ENCODE measurements around the gene LRRC37B. TPM values are rescaled to one million over a fixed set of nuclear protein-coding genes. Genes with fewer than 3 reads are reported as not detected.
"Not testable (repeated sequence)": the region's sequence is repeated elsewhere in the genome, so short reads cannot be mapped to it uniquely, and the experiment has no call there.

The LRRC37B gene
- total RNA-seq, 1 experiment from 2014 or later = 8.8 TPM

DNA sequence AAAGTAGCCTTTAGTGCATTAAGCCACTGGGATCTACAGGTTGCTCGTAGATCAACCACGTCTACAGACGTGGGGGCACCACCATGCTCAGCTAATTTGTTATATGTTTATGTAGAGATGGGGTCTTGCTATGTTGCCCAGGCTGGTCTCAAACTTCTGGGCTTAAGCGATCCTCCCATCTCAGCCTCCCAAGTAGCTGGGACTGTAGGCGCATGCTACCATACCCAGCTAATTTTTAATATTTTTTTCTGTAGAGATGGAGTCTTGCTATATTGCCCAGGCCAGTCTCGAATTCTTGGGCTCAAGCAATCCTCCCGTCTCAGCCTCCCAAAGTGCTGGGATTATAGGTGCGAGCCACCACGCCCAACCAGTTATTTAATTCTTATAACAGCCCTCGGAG lies 49.3 kb downstream of the LRRC37B start:
- ATAC-seq; RAD21 ChIA-PET (ENCODE audit: low non-redundant PET in 1 of 2, low total read pairs in 2 of 2, uncharacterized antibody in 2 of 2, unreplicated experiment in 2 of 2); BruUV-seq (replicated peaks): not testable (repeated sequence)

GRCh38 chr17:32057460-32058105 lies 50.4 kb downstream of the LRRC37B start:
- BruUV-seq (replicated peaks); RAD21 ChIA-PET (ENCODE audit: low non-redundant PET in 1 of 2, low total read pairs in 2 of 2, uncharacterized antibody in 2 of 2, unreplicated experiment in 2 of 2): not testable (repeated sequence)

More for the DNA sequence above, 49.3 kb downstream of the LRRC37B start:
- intact Hi-C loops (cut with micrococcal nuclease); DNase-seq (ENCODE audit: low read depth, low spot score); H3K36me3 ChIP-seq (ENCODE audit: control insufficient read depth in 1 of 2, insufficient read depth in 2 of 2, low read length in 2 of 2); H3K9me2 ChIP-seq (ENCODE audit: insufficient read depth); H3K27me3 ChIP-seq (ENCODE audit: insufficient read depth, low read length); H3K9ac ChIP-seq (ENCODE audit: low read length); POLR2A ChIA-PET; CTCF ChIA-PET; H3K4me2 ChIP-seq (ENCODE audit: low read length); H3K4me1 ChIP-seq (ENCODE audit: control insufficient read depth in 1 of 2, insufficient read depth in 2 of 2, low read length in 2 of 2); H3K27ac ChIP-seq (ENCODE audit: low read depth, low read length); H4K20me1 ChIP-seq (ENCODE audit: insufficient read depth); H3K9me3 ChIP-seq (ENCODE audit: control insufficient read depth in 1 of 2, insufficient read depth in 1 of 2, low read depth in 1 of 2, low read length in 2 of 2); H3K4me3 ChIP-seq (replicated peaks in 1 of 2; ENCODE audit: low read depth in 1 of 2, low read length in 2 of 2); H2AFZ ChIP-seq (ENCODE audit: low read depth, low read length, poor library complexity, severe bottlenecking); H3K79me2 ChIP-seq (ENCODE audit: insufficient read depth, low read length): not testable (repeated sequence)

GRCh38 chr17:32060695-32061094 lies 53.5 kb downstream of the LRRC37B start:
- H2AFZ ChIP-seq (ENCODE audit: low read depth, low read length, poor library complexity, severe bottlenecking); H4K20me1 ChIP-seq (ENCODE audit: insufficient read depth); BruUV-seq (replicated peaks); H3K9ac ChIP-seq (ENCODE audit: low read length); DNase-seq (ENCODE audit: low read depth, low spot score); RAD21 ChIA-PET (ENCODE audit: low non-redundant PET in 1 of 2, low total read pairs in 2 of 2, uncharacterized antibody in 2 of 2, unreplicated experiment in 2 of 2); intact Hi-C loops (cut with micrococcal nuclease); H3K4me1 ChIP-seq (ENCODE audit: control insufficient read depth in 1 of 2, insufficient read depth in 2 of 2, low read length in 2 of 2); H3K27me3 ChIP-seq (ENCODE audit: insufficient read depth, low read length); H3K27ac ChIP-seq (ENCODE audit: low read depth, low read length); CTCF ChIA-PET; H3K36me3 ChIP-seq (ENCODE audit: control insufficient read depth in 1 of 2, insufficient read depth in 2 of 2, low read length in 2 of 2); H3K9me2 ChIP-seq (ENCODE audit: insufficient read depth); H3K79me2 ChIP-seq (ENCODE audit: insufficient read depth, low read length); H3K4me2 ChIP-seq (ENCODE audit: low read length); POLR2A ChIA-PET; H3K4me3 ChIP-seq (replicated peaks in 1 of 2; ENCODE audit: low read depth in 1 of 2, low read length in 2 of 2); H3K9me3 ChIP-seq (ENCODE audit: control insufficient read depth in 1 of 2, insufficient read depth in 1 of 2, low read depth in 1 of 2, low read length in 2 of 2): not testable (repeated sequence)
- peak; percentile 98 for ATAC-seq

More at GRCh38 chr17:32057460-32058105, 50.4 kb downstream of the LRRC37B start:
- DNase-seq (ENCODE audit: low read depth, low spot score); H3K9me3 ChIP-seq (ENCODE audit: control insufficient read depth in 1 of 2, insufficient read depth in 1 of 2, low read depth in 1 of 2, low read length in 2 of 2); H3K27me3 ChIP-seq (ENCODE audit: insufficient read depth, low read length); H3K4me2 ChIP-seq (ENCODE audit: low read length); intact Hi-C loops (cut with micrococcal nuclease); ATAC-seq; H3K4me1 ChIP-seq (ENCODE audit: control insufficient read depth in 1 of 2, insufficient read depth in 2 of 2, low read length in 2 of 2); H3K4me3 ChIP-seq (replicated peaks in 1 of 2; ENCODE audit: low read depth in 1 of 2, low read length in 2 of 2); CTCF ChIA-PET; H3K36me3 ChIP-seq (ENCODE audit: control insufficient read depth in 1 of 2, insufficient read depth in 2 of 2, low read length in 2 of 2); H3K79me2 ChIP-seq (ENCODE audit: insufficient read depth, low read length); H3K9me2 ChIP-seq (ENCODE audit: insufficient read depth); H2AFZ ChIP-seq (ENCODE audit: low read depth, low read length, poor library complexity, severe bottlenecking); H4K20me1 ChIP-seq (ENCODE audit: insufficient read depth); H3K27ac ChIP-seq (ENCODE audit: low read depth, low read length); POLR2A ChIA-PET; H3K9ac ChIP-seq (ENCODE audit: low read length): not testable (repeated sequence)

DNA sequence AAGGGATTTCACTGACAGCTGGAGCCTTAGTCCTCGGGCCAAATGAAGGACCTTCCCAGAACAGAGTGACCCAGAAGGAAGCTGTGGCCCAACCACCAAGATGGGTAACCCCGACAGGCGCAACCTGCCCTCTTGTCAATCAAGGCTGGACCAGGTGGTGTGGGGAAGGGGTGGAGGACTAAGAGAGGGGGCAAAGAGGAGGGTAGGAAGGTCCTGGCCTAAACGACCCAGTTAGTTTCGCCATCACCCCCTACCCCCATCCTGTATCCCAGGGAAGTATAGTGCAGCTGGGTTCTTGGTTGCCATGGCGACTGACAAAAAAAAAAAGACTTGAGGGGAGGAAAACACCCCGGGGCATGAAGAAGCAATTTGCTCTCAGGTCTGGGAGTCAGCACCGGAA lies 54.7 kb downstream of the LRRC37B start:
- H2AFZ ChIP-seq (ENCODE audit: low read depth, low read length, poor library complexity, severe bottlenecking); BruUV-seq (replicated peaks); H3K4me3 ChIP-seq (replicated peaks in 1 of 2; ENCODE audit: low read depth in 1 of 2, low read length in 2 of 2); RAD21 ChIA-PET (ENCODE audit: low non-redundant PET in 1 of 2, low total read pairs in 2 of 2, uncharacterized antibody in 2 of 2, unreplicated experiment in 2 of 2); H3K4me2 ChIP-seq (ENCODE audit: low read length); H3K9me2 ChIP-seq (ENCODE audit: insufficient read depth); H3K27me3 ChIP-seq (ENCODE audit: insufficient read depth, low read length); H3K79me2 ChIP-seq (ENCODE audit: insufficient read depth, low read length); H3K4me1 ChIP-seq (ENCODE audit: control insufficient read depth in 1 of 2, insufficient read depth in 2 of 2, low read length in 2 of 2); H3K9me3 ChIP-seq (ENCODE audit: control insufficient read depth in 1 of 2, insufficient read depth in 1 of 2, low read depth in 1 of 2, low read length in 2 of 2); H3K27ac ChIP-seq (ENCODE audit: low read depth, low read length); H3K9ac ChIP-seq (ENCODE audit: low read length); intact Hi-C loops (cut with micrococcal nuclease); DNase-seq (ENCODE audit: low read depth, low spot score); H3K36me3 ChIP-seq (ENCODE audit: control insufficient read depth in 1 of 2, insufficient read depth in 2 of 2, low read length in 2 of 2); ATAC-seq; POLR2A ChIA-PET; H4K20me1 ChIP-seq (ENCODE audit: insufficient read depth); CTCF ChIA-PET: not testable (repeated sequence)

Data from HCT116 (cell line).